LHCN-M2 (cell line): ENCODE results near the gene GBF1. TPM values are rescaled to one million over a fixed set of nuclear protein-coding genes. Genes with fewer than 3 reads are reported as not detected.
A peak's percentile ranks its signal among the peaks of the same experiment; 100 is the strongest.

Source experiments
- DNase-seq: peaks from one replicate; pipeline ENCODE4 v3.0.0-alpha.2; 2012; ENCODE audit warnings: low read depth
- total RNA-seq: library from RNA; depleted of rRNA; stranded (reverse); fragments of >200 nt; gene quantifications from 2 replicates; pipeline ENCODE4 v1.2.3, GENCODE V29; 2014

Gene GBF1
- total RNA-seq, 1 experiment from 2014 or later, result 43.9 TPM

DNA sequence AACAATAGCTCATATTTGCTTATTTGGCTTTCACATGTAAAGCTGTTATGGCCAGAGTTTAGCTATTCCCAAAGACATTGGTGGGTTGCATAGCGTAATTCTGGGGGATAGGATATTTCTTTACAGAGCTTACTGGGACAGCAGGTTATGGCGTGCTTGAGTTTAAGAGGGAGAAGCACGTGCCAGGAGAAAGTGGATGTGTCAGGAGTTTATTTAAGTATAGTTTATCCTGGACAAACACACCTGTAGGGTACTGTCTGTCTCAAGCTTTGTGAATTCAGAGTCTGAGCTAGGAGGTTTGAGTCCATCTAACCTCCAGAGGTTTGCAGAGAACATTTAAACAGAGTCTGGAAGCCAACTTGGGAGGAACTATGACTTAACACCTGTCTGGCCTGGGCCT, 21.3 kb downstream of the GBF1 start:
- DNase-seq, result no peak

GRCh38 chr10:102267748-102268147, 22.4 kb downstream of the GBF1 start:
- DNase-seq, result peak; percentile 83

- DNase-seq, result peak; percentile 93
Measured at GRCh38 chr10:102268375-102268888, 23.1 kb downstream of the GBF1 start.

- peak; percentile 86 for DNase-seq
Measured at GRCh38 chr10:102269017-102269416, 23.7 kb downstream of the GBF1 start.

GRCh38 chr10:102274062-102274461, 28.7 kb downstream of the GBF1 start:
- peak; percentile 66 for DNase-seq

- DNase-seq, result no peak
Measured at GRCh38 chr10:102275343-102275742, 30.0 kb downstream of the GBF1 start.

GRCh38 chr10:102279104-102279503, 33.8 kb downstream of the GBF1 start:
- no peak for DNase-seq

DNA sequence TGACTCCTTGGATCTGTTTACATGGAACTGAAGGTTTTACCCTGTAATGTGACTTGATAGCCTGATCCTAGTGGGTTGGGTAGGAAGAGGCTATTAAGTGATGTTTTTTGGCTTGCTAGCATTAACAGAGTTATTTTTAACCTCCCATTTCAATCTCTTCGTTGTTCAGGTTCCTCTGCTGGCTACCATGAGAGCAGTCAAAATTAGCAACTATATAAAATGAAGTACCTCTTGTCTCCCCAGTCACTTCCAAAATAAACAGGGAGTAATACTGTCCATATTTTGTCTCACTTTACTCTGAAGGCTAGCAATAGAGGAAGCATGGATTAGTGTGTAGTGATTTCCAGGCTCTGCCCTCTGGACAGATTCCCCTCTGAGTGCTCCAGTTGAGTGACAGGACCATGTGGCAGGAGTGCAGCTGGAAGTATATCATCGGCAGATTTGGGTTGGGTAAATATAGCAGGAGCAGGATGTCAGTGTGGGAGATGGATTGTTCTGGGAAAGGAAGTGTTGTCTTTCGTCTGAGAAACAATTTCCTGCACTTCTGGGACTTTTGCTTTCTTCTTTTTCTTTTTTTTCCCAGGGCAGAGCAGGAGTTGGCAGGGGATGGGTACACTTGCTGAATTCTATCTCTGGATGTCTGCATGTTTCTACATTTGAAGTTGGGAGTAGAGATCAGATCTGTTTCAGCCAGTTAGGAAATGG, 35.2 kb downstream of the GBF1 start:
- peak; percentile 99 for DNase-seq

- peak; percentile 83 for DNase-seq
Measured at GRCh38 chr10:102281102-102281487, 35.8 kb downstream of the GBF1 start.

DNA sequence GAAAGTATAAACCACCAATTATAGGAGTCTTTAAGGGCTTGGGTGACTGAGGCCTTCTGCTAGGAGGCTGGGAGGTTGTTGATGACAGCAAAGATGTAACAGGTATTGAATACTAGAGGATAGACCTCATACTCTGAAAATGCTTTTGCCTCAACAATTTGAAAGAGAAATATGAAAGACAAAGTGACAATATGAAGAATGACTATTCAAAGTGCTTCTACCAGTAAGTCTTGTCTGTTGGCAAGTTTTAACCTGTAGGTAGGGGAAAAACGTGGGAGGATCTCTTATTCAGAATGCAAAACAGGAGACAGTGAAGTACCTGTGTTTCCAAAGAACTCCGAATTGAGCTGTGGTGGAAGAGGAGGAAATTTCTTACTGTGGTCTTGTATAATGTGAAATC, 38.2 kb downstream of the GBF1 start:
- no peak for DNase-seq

DNA sequence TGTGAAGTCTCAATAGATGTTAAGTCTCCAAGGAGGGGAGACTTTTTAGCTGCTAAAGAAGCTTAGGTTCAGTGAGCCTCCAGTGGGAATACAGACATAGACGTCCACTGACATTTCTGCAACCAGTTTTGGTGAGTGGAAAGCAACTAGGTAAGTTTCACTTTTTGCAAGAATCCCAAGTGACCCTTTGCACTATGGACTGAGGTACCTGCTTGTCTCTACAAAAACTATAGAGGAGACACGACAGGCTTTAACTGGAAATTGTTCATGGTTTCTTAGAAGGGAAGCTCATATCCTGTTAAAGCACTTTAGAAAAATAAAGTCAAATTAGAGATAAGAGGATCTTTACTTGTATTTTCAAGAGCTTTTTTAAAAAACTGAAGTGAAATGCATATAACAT, 38.6 kb downstream of the GBF1 start:
- DNase-seq, result no peak

GRCh38 chr10:102284531-102284930, 39.2 kb downstream of the GBF1 start:
- DNase-seq, result no peak

GRCh38 chr10:102285133-102285532, 39.8 kb downstream of the GBF1 start:
- DNase-seq, result no peak

- no peak for DNase-seq
Measured at GRCh38 chr10:102286216-102286615, 40.9 kb downstream of the GBF1 start.

DNA sequence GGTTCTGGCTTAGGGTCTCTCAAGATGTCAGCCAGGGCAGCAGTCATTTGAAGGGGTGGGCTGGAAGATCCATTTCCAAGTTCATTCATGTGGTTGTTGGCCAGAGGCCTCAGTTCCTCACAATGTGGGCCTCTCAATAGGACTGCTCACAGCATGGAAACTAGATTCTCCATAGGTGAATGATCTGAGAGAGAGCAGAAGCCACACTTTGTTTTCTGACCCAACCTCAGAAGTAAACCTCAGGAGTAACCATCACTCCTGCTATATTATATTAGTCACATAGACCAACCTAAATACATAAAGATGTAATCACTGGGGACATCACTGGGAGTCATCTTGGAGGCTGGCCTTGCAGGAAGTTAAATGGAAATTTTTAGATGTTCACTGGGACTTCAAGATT, 42.2 kb downstream of the GBF1 start:
- no peak for DNase-seq

GRCh38 chr10:102287991-102288390, 42.7 kb downstream of the GBF1 start:
- no peak for DNase-seq

- DNase-seq, result no peak
Measured at GRCh38 chr10:102289356-102289755, 44.0 kb downstream of the GBF1 start.

GRCh38 chr10:102289840-102290239, 44.5 kb downstream of the GBF1 start:
- no peak for DNase-seq

DNA sequence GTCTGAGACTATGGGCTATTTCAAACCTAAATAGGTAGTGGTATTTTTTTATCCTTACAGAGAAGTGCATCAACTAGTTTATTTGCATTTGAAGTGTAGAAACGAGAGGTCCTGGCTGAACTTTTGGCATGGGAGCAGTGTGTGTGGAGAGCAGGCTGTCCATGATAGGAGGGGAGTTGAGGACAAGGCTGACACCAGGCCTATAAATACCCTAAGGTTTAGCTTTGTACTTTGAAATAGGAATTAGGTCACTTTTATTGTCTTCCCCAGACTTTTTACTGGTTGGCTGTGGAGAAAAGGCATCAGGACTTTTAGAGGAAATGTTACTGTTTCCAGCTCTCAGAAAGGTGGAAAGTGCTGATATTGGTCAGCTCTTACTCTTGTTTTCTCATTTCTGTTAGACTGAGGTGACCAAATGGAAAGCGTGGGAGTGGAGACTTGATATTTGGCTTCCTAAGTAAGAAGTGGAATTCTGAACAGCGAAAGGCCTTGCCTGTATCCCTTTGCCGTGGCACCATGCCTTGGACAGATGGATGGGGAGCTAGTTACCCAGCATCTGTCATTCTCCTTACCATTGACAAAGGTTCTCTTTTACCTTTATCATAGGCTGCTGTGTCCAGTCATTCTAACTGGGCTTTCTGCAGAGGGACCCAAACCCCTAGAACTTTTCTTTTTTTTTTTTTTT, 46.0 kb downstream of the GBF1 start:
- no peak for DNase-seq

GRCh38 chr10:102297101-102297500, 51.8 kb downstream of the GBF1 start:
- no peak for DNase-seq

- DNase-seq, result no peak
Measured at GRCh38 chr10:102298899-102299298, 53.6 kb downstream of the GBF1 start.

DNA sequence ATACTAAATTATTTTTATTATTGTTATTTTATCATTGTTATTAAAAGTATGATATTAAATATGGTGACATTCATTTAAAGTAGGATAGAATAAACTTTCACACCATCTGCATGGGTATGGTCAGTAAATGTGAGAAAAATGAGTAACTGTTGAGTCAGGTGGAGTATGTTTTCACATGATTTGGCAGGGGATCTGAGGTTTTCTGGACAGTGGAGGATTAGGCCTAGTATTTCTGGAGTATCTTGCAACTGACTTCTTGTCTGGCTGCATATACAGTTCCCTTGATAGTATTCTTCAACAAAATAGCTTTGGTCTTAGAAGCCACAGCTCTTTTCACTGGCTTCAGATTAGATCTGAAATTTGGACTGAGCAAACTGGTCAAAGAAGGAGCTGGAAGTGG, 54.5 kb downstream of the GBF1 start:
- peak; percentile 92 for DNase-seq

DNA sequence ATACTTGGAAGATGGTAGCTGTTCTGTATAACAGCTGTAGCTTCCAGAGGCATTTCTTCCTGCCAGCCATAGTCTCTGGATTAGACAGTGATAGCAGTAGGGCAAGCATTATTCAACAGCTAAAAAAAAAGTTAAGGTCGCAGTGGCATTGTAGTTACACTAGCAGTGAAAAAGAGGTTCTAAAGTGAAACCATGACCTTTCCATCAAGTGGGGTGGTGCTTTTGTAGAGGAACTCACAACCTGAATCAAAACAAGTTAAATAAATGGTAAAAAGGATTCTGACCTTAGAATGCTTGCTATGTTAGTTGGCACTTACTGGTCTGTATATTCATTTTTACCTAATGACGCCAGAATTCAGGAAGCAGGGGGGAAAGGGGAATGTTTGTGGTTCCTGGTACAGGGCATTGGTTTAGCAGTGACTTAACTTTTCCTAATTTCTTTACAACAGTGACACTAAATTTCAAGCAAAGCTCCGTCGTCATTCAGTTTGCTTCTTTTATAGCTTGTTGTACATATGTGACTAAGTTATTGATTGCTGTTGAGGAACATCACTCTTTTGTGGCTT, 55.0 kb downstream of the GBF1 start:
- DNase-seq, result peak; percentile 80
